ENCODE data around the gene AP1G2.

DNA sequence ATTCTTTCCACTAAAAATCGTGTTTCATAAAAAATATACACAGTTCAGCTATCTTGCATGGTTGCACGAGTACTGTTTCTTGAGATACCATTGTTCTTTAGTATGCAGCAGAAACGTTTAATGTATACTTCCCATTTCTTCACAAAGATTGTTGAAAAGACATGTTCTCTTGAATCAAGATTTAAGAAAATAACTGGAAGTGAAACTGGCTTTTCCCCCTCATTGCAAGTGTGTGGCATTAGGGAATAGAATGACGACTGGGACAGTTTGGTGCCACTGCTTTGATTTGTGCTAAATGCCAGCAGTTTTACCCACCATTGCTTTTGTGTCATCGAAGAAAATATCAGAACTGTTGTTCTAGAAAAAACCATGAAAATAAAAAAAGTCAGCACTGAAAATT lies 48.3 kb upstream of the AP1G2 start:
- TF ChIP-seq, protein P1, sequence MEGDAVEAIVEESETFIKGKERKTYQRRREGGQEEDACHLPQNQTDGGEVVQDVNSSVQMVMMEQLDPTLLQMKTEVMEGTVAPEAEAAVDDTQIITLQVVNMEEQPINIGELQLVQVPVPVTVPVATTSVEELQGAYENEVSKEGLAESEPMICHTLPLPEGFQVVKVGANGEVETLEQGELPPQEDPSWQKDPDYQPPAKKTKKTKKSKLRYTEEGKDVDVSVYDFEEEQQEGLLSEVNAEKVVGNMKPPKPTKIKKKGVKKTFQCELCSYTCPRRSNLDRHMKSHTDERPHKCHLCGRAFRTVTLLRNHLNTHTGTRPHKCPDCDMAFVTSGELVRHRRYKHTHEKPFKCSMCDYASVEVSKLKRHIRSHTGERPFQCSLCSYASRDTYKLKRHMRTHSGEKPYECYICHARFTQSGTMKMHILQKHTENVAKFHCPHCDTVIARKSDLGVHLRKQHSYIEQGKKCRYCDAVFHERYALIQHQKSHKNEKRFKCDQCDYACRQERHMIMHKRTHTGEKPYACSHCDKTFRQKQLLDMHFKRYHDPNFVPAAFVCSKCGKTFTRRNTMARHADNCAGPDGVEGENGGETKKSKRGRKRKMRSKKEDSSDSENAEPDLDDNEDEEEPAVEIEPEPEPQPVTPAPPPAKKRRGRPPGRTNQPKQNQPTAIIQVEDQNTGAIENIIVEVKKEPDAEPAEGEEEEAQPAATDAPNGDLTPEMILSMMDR (IDR thresholded peaks at IDR 0.05; ENCODE audit: low read depth, low read length) = no peak
- TF ChIP-seq EZH2phosphoT487 (IDR thresholded peaks at IDR 0.05; ENCODE audit: low read depth) = no peak
